Panc1 (cell line): ENCODE measurements around the gene SUCLG2. TPM values are rescaled to one million over a fixed set of nuclear protein-coding genes. Genes with fewer than 3 reads are reported as not detected.

Experiments
- ATAC-seq: fragments of 200-7000 bp; cut with Tn5 transposase; 2 replicates; pipeline ENCODE4 v1.9.1; 2020; ENCODE audit warnings: mild to moderate bottlenecking, moderate library complexity
- BruUV-seq: library from RNA; stranded (reverse); fragments of 400-500 nt; replicated peaks from 2 replicates; lab custom pipeline; 2021; lab: Mats Ljungman, UMichigan
- CTCF ChIA-PET: fragments of 300-600 bp; sonication (Branson Sonifier 250); formaldehyde crosslinking; loops from one replicate; lab custom pipeline; 2022; ENCODE audit warnings: antibody characterized with exemption; lab: Charles Lee
- POLR2A ChIA-PET: fragments of 300-600 bp; sonication (Branson Sonifier 250); formaldehyde crosslinking; loops from one replicate; lab custom pipeline; 2022; ENCODE audit warnings: antibody characterized with exemption; lab: Charles Lee
- DNase-seq: peaks from one replicate; pipeline ENCODE4 v3.0.0-alpha.2; 2010; ENCODE audit warnings: low read depth, low spot score
- H3K27ac ChIP-seq: 2 replicates; pipeline ENCODE4 v1.5.1; 2011; ENCODE audit warnings: mild to moderate bottlenecking, low read length, inconsistent platforms
- H3K27me3 ChIP-seq: fragments of 200-500 bp; sonication (Bioruptor generic); 2 replicates; pipeline ENCODE4 v1.6.0; 2014; ENCODE audit warnings: low read length, inconsistent platforms; ENCODE audit not compliant: control insufficient read depth, insufficient read depth
- H3K36me3 ChIP-seq: fragments of 200-500 bp; sonication (Bioruptor generic); 2 replicates; pipeline ENCODE4 v1.5.1; 2014; ENCODE audit warnings: inconsistent platforms, mild to moderate bottlenecking, low read length, moderate library complexity; ENCODE audit not compliant: control insufficient read depth, insufficient read depth
- H3K4me1 ChIP-seq: 2 replicates; pipeline ENCODE4 v1.5.1; 2011; ENCODE audit warnings: inconsistent platforms, mild to moderate bottlenecking, low read length, moderate library complexity; ENCODE audit not compliant: control insufficient read depth, insufficient read depth
- H3K4me3 ChIP-seq, 2 experiments: 2 replicates each; pipeline ENCODE4 v1.5.1; 2011 to 2012; ENCODE audit warnings: low read depth in 2 of 2, low read length in 2 of 2, mild to moderate bottlenecking in 2 of 2, inconsistent platforms in 1 of 2, moderate library complexity in 1 of 2
- H3K9me3 ChIP-seq: fragments of 200-500 bp; sonication (Bioruptor generic); 2 replicates; pipeline ENCODE4 v1.5.1; 2014; ENCODE audit warnings: low read depth, mild to moderate bottlenecking, inconsistent platforms, low read length, moderate library complexity; ENCODE audit not compliant: control insufficient read depth, insufficient read depth
- POLR2AphosphoS5 ChIP-seq: IDR thresholded peaks from 2 replicates; pipeline ENCODE4 v1.6.1; 2012; ENCODE audit warnings: mild to moderate bottlenecking, low read depth, low read length, moderate library complexity
- SIN3A ChIP-seq: IDR thresholded peaks from 2 replicates; pipeline ENCODE4 v1.6.1; 2012; ENCODE audit warnings: low read depth, mild to moderate bottlenecking, low read length, moderate library complexity, borderline replicate concordance; ENCODE audit not compliant: insufficient read depth
- TCF7L2 ChIP-seq: IDR thresholded peaks from 2 replicates; pipeline ENCODE4 v1.6.1; 2011; ENCODE audit warnings: mild to moderate bottlenecking, low read depth, low read length, inconsistent platforms
- in situ Hi-C: cut with HindIII; loops from 2 replicates; pipeline ENCODE4 v1.10.0; 2016; ENCODE audit warnings: low sequenced_read_pairs, low pct_unique_long_range_greater_than_20kb
- intact Hi-C: fragments of 100-400 bp; cut with micrococcal nuclease; formaldehyde crosslinking; loops from one replicate; pipeline ENCODE4 v1.10.0; 2022; ENCODE audit not compliant: unreplicated experiment
- total RNA-seq: library from RNA; stranded (reverse); gene quantifications from one replicate; pipeline ENCODE4 v1.2.1, GENCODE V29; 2021; ENCODE audit not compliant: unreplicated experiment
- TF ChIP-seq, protein P1 (sequence below), 2 experiments: IDR thresholded peaks; 2 replicates each; pipeline ENCODE4 v1.6.1; 2011 to 2012; ENCODE audit warnings: low read depth in 2 of 2, control low read depth in 1 of 2, low read length in 1 of 2, mild to moderate bottlenecking in 1 of 2, moderate library complexity in 1 of 2; ENCODE audit not compliant: insufficient read depth in 1 of 2
- TF ChIP-seq, protein P2 (sequence below): fragments of 450-650 bp; IDR thresholded peaks from 2 replicates; pipeline ENCODE4 v1.5.1; 2017; ENCODE audit warnings: mild to moderate bottlenecking

SUCLG2 gene
- total RNA-seq, 1 experiment from 2014 or later, result 28.3 TPM

DNA sequence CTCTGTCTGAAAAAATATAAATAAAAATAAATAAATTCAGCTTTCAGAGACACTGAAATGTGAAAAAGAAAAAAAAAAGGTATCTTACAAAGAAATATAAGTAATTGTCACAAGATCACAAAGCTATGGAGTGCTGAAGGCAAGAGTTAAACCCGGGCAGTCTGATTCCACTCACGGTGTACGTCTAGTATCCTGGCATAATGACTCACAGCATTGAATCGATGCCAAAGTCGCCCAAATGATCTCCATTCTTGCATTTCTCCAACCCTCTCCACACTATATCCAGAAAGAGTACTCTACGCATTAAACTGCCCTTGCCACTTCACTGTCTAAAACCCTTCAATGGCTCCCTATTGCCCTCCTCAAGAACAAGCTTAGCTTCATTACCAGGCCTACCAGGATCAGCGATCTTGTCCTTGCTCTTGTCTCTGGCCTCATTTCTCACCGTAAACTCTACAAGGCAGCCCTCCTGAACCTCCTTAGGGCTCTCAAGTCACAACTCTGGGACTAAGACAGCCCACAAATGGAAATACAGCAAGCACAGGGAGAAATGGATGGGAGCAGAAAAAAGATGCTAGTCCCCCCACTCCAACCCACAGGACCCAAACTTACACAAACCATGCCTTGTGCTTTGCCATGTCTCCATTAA, 7.7 kb downstream of the SUCLG2 start:
- H3K4me1 ChIP-seq, result peaks cover 32% of the 10 kb centered on the region
- CTCF ChIA-PET, result no interaction called here
- no peak for ATAC-seq

DNA sequence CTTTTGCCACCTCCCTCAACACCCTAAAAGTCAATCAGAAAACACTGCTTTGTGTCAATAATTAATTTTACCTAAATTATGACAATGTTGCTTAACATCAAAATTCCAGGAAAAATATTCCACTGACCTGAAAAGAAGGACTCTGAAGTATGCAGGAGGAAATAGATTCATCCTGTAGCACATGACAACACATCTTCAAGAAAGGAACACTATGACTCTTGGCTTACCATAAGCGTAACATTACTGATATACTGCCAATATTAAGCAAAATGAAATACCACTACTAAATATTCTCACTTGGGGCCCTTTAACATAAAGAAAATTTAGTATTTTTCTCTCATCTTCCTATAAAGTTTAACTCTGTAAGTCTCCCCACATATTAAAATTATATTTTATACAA, 9.6 kb downstream of the SUCLG2 start:
- H3K27ac ChIP-seq, result no peak overlapping the region
- CTCF ChIA-PET, result no interaction called here

More for the DNA sequence above, 7.7 kb downstream of the SUCLG2 start:
- intact Hi-C loops, result no loop called here
- TF ChIP-seq, protein P1, sequence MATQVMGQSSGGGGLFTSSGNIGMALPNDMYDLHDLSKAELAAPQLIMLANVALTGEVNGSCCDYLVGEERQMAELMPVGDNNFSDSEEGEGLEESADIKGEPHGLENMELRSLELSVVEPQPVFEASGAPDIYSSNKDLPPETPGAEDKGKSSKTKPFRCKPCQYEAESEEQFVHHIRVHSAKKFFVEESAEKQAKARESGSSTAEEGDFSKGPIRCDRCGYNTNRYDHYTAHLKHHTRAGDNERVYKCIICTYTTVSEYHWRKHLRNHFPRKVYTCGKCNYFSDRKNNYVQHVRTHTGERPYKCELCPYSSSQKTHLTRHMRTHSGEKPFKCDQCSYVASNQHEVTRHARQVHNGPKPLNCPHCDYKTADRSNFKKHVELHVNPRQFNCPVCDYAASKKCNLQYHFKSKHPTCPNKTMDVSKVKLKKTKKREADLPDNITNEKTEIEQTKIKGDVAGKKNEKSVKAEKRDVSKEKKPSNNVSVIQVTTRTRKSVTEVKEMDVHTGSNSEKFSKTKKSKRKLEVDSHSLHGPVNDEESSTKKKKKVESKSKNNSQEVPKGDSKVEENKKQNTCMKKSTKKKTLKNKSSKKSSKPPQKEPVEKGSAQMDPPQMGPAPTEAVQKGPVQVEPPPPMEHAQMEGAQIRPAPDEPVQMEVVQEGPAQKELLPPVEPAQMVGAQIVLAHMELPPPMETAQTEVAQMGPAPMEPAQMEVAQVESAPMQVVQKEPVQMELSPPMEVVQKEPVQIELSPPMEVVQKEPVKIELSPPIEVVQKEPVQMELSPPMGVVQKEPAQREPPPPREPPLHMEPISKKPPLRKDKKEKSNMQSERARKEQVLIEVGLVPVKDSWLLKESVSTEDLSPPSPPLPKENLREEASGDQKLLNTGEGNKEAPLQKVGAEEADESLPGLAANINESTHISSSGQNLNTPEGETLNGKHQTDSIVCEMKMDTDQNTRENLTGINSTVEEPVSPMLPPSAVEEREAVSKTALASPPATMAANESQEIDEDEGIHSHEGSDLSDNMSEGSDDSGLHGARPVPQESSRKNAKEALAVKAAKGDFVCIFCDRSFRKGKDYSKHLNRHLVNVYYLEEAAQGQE (IDR thresholded peaks at IDR 0.05; ENCODE audit: insufficient read depth in 1 of 2, low read depth in 2 of 2, low read length in 1 of 2), result no peak
- TF ChIP-seq TCF7L2 (no peak), POLR2AphosphoS5 (no peak), SIN3A (no peak)
- TF ChIP-seq, protein P2, sequence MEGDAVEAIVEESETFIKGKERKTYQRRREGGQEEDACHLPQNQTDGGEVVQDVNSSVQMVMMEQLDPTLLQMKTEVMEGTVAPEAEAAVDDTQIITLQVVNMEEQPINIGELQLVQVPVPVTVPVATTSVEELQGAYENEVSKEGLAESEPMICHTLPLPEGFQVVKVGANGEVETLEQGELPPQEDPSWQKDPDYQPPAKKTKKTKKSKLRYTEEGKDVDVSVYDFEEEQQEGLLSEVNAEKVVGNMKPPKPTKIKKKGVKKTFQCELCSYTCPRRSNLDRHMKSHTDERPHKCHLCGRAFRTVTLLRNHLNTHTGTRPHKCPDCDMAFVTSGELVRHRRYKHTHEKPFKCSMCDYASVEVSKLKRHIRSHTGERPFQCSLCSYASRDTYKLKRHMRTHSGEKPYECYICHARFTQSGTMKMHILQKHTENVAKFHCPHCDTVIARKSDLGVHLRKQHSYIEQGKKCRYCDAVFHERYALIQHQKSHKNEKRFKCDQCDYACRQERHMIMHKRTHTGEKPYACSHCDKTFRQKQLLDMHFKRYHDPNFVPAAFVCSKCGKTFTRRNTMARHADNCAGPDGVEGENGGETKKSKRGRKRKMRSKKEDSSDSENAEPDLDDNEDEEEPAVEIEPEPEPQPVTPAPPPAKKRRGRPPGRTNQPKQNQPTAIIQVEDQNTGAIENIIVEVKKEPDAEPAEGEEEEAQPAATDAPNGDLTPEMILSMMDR, result no peak
- Histone ChIP-seq H3K9me3 (no peaks in the 10 kb centered on the region), H3K4me3 (no peak overlapping the region), H3K27me3 (no peaks in the 10 kb centered on the region), H3K27ac (peak overlapping the region; percentile 91), H3K36me3 (0 out of 2 replicates have a peak, but pooled peaks cover 2% of the 10 kb centered on the region)
- in situ Hi-C loops, result no loop called here
- POLR2A ChIA-PET, result no interaction called here
- BruUV-seq, result no TSS peak
- DNase-seq, result peak; percentile 30

More for the DNA sequence above, 9.6 kb downstream of the SUCLG2 start:
- intact Hi-C loops (no loop called here), in situ Hi-C loops (no loop called here)
- no TSS peak for BruUV-seq
- Histone ChIP-seq H3K27me3 (no peaks in the 10 kb centered on the region), H3K4me1 (peaks cover 32% of the 10 kb centered on the region), H3K9me3 (no peaks in the 10 kb centered on the region), H3K4me3 (no peak overlapping the region), H3K36me3 (0 out of 2 replicates have a peak, but pooled peaks cover 2% of the 10 kb centered on the region)
- TF ChIP-seq, protein P1 (IDR thresholded peaks at IDR 0.05; ENCODE audit: insufficient read depth in 1 of 2, low read depth in 2 of 2, low read length in 1 of 2), result no peak
- TF ChIP-seq POLR2AphosphoS5, result no peak
- TF ChIP-seq, protein P2, result no peak
- no peak for TF ChIP-seq SIN3A
- TF ChIP-seq TCF7L2, result no peak
- POLR2A ChIA-PET, result no interaction called here
- ATAC-seq (no peak), DNase-seq (no peak)
